Measurements from ENCODE around the gene CCDC150. TPM values are rescaled to one million over a fixed set of nuclear protein-coding genes. Genes with fewer than 3 reads are reported as not detected.
"Not testable (repeated sequence)": the region's sequence is repeated elsewhere in the genome, so short reads cannot be mapped to it uniquely, and the experiment has no call there.

The CCDC150 gene
- total RNA-seq, 1 donor from 2014 or later, result 3.9 TPM

- no peak for DNase-seq
Measured at GRCh38 chr2:196718419-196719109, 79.0 kb downstream of the CCDC150 start.

- DNase-seq, result no peak
Measured at GRCh38 chr2:196719110-196719872, 79.8 kb downstream of the CCDC150 start.

GRCh38 chr2:196723571-196723970 is 84.1 kb downstream of the CCDC150 start:
- no peak for DNase-seq

- no peak for DNase-seq
Measured at GRCh38 chr2:196725218-196725617, 85.7 kb downstream of the CCDC150 start.

GRCh38 chr2:196725882-196726281 is 86.4 kb downstream of the CCDC150 start:
- DNase-seq, result no peak

- no peak for DNase-seq
Measured at GRCh38 chr2:196729418-196729817, 89.9 kb downstream of the CCDC150 start.

GRCh38 chr2:196736646-196737045 is 97.1 kb downstream of the CCDC150 start:
- not testable (repeated sequence) for DNase-seq

- DNase-seq, result no peak
Measured at GRCh38 chr2:196737046-196737445, 97.5 kb downstream of the CCDC150 start.

GRCh38 chr2:196739031-196739430 is 99.5 kb downstream of the CCDC150 start:
- DNase-seq, result no peak

GRCh38 chr2:196742216-196742615 is 102.7 kb downstream of the CCDC150 start:
- DNase-seq, result no peak

GRCh38 chr2:196742685-196743084 is 103.2 kb downstream of the CCDC150 start:
- no peak for DNase-seq

- DNase-seq, result no peak
Measured at GRCh38 chr2:196743165-196743564, 103.7 kb downstream of the CCDC150 start.

- no peak for DNase-seq
Measured at GRCh38 chr2:196745711-196746110, 106.2 kb downstream of the CCDC150 start.

GRCh38 chr2:196747400-196747799 is 107.9 kb downstream of the CCDC150 start:
- no peak for DNase-seq

GRCh38 chr2:196748123-196748522 is 108.6 kb downstream of the CCDC150 start:
- DNase-seq, result no peak

GRCh38 chr2:196750291-196750923 is 110.9 kb downstream of the CCDC150 start:
- DNase-seq, result no peak

GRCh38 chr2:196750977-196751631 is 111.6 kb downstream of the CCDC150 start:
- DNase-seq, result peak; percentile 19

GRCh38 chr2:196758474-196759377 is 119.2 kb downstream of the CCDC150 start:
- no peak for DNase-seq

GRCh38 chr2:196759378-196759706 is 119.8 kb downstream of the CCDC150 start:
- no peak for DNase-seq

GRCh38 chr2:196767101-196767500 is 127.6 kb downstream of the CCDC150 start:
- DNase-seq, result no peak
